ENCODE results near the gene TIMM13. TPM values are rescaled to one million over a fixed set of nuclear protein-coding genes. Genes with fewer than 3 reads are reported as not detected.

Gene TIMM13
- total RNA-seq, 2 donors from 2014 or later = 19.4 to 23.4 TPM

DNA sequence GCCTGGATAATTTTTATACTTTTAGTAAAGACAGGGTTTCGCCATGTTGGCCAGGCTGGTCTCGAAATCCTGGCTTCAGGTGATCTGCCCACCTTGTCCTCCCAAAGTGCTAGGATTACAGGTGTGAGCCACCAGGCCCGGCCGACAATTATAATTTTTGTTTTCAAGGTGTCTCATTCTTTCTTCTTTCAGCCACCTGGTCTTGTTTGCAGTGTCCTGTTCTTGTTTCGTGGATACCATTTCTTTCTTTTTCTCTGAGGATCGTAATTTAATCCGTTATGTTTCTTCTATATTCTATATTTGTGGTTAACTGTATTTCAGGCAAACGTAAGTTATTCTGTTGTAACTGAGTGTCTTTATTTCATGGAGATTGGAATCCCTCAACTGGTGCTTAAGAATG lies 15.7 kb downstream of the TIMM13 start:
- no peak overlapping the region for H3K27ac ChIP-seq

DNA sequence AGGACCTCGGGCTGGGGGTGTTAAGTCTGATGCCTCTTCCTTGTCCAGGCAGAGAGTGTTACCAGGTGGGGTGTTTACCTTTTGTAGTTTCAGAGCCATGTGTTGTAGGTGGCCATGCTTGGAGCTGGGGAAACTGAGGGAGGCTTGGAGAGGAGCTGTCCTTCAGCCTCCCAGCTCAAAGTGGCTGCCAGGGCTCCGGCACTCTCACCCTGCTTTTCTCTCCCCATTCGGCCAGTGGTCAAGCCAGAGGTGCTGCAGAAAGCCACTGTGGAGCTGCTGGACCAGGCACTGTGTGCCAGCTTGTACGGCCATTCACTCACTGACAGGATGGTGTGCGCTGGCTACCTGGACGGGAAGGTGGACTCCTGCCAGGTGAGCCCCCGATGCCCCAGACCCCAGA lies 17.4 kb downstream of the TIMM13 start:
- Histone ChIP-seq H3K27me3 (replicated peaks; ENCODE audit: insufficient read depth) (no peaks in the 10 kb centered on the region), H3K9me3 (no peaks in the 10 kb centered on the region)
- no peak for ATAC-seq (ENCODE audit: insufficient number of reproducible peaks, low FRiP score, low read depth)

More for the DNA sequence above, 15.7 kb downstream of the TIMM13 start:
- Histone ChIP-seq H3K27me3 (replicated peaks; ENCODE audit: insufficient read depth) (no peaks in the 10 kb centered on the region), H3K9me3 (no peaks in the 10 kb centered on the region), H3K36me3 (peaks cover 1% of the 10 kb centered on the region), H3K4me3 (no peak overlapping the region), H3K4me1 (ENCODE audit: control insufficient read depth in 1 of 2, low read depth in 2 of 2) (no peaks in the 10 kb centered on the region)
- ATAC-seq (ENCODE audit: insufficient number of reproducible peaks, low FRiP score, low read depth) = no peak
- DNase-seq (ENCODE audit: low spot score) = no peak
- TF ChIP-seq, protein P1, sequence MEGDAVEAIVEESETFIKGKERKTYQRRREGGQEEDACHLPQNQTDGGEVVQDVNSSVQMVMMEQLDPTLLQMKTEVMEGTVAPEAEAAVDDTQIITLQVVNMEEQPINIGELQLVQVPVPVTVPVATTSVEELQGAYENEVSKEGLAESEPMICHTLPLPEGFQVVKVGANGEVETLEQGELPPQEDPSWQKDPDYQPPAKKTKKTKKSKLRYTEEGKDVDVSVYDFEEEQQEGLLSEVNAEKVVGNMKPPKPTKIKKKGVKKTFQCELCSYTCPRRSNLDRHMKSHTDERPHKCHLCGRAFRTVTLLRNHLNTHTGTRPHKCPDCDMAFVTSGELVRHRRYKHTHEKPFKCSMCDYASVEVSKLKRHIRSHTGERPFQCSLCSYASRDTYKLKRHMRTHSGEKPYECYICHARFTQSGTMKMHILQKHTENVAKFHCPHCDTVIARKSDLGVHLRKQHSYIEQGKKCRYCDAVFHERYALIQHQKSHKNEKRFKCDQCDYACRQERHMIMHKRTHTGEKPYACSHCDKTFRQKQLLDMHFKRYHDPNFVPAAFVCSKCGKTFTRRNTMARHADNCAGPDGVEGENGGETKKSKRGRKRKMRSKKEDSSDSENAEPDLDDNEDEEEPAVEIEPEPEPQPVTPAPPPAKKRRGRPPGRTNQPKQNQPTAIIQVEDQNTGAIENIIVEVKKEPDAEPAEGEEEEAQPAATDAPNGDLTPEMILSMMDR (IDR thresholded peaks at IDR 0.05) = no peak

DNA sequence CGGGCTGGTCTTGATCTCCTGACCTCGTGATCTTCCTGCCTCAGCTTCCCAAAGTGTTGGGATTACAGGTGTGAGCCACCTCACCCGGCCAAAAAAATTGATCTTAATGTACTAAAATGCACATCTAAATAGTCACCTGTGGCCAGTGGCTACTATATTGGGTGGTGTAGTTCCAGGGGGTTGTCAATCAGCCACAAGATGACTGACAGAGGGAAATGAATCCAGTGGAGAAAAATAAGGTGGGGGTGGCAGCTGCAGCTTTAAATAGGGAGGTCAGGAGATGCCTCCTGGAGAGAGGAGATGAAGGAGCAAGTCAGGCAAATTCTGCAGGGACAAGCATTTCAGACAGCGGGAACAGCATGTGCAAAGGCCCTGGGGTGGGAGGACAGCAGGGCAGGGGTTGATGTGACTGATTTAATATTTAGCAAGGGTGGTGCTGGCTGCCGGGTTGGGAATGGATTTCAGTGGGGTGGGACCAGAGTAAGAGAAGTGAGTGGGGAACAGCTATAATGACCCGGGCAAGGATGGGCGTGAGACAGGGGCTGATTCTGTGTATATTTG lies 18.0 kb downstream of the TIMM13 start:
- TF ChIP-seq, protein P1 (IDR thresholded peaks at IDR 0.05) = no peak
- H3K27me3 ChIP-seq (replicated peaks; ENCODE audit: insufficient read depth) = no peaks in the 10 kb centered on the region
- no peaks in the 10 kb centered on the region for H3K4me1 ChIP-seq (ENCODE audit: control insufficient read depth in 1 of 2, low read depth in 2 of 2)
- H3K9me3 ChIP-seq = no peaks in the 10 kb centered on the region
- H3K4me3 ChIP-seq = no peak overlapping the region
- DNase-seq (ENCODE audit: low spot score) (no peak), ATAC-seq (ENCODE audit: insufficient number of reproducible peaks, low FRiP score, low read depth) (no peak)
- H3K27ac ChIP-seq = no peak overlapping the region
- no peaks in the 10 kb centered on the region for H3K36me3 ChIP-seq

More for the DNA sequence above, 17.4 kb downstream of the TIMM13 start:
- Histone ChIP-seq H3K4me3 (no peak overlapping the region), H3K36me3 (no peaks in the 10 kb centered on the region), H3K4me1 (ENCODE audit: control insufficient read depth in 1 of 2, low read depth in 2 of 2) (no peaks in the 10 kb centered on the region), H3K27ac (no peak overlapping the region)
- TF ChIP-seq, protein P1 (IDR thresholded peaks at IDR 0.05) = no peak
- DNase-seq (ENCODE audit: low spot score) = no peak

DNA sequence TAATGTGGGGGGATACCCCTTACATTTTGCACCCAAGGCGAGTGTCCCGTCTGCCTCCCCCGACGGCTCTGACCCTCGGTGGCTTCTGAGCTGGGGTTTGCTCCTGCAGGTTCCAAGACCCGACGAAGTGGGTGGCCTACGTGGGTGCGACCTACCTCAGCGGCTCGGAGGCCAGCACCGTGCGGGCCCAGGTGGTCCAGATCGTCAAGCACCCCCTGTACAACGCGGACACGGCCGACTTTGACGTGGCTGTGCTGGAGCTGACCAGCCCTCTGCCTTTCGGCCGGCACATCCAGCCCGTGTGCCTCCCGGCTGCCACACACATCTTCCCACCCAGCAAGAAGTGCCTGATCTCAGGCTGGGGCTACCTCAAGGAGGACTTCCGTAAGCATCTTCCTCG lies 19.1 kb downstream of the TIMM13 start:
- TF ChIP-seq, protein P1 (IDR thresholded peaks at IDR 0.05) = no peak
- H3K4me1 ChIP-seq (ENCODE audit: control insufficient read depth in 1 of 2, low read depth in 2 of 2) = no peaks in the 10 kb centered on the region
- DNase-seq (ENCODE audit: low spot score) (no peak), ATAC-seq (ENCODE audit: insufficient number of reproducible peaks, low FRiP score, low read depth) (no peak)
- no peak overlapping the region for H3K27ac ChIP-seq
- no peaks in the 10 kb centered on the region for H3K27me3 ChIP-seq (replicated peaks; ENCODE audit: insufficient read depth)
- no peaks in the 10 kb centered on the region for H3K36me3 ChIP-seq
- peaks cover 3% of the 10 kb centered on the region for H3K9me3 ChIP-seq
- no peak overlapping the region for H3K4me3 ChIP-seq

DNA sequence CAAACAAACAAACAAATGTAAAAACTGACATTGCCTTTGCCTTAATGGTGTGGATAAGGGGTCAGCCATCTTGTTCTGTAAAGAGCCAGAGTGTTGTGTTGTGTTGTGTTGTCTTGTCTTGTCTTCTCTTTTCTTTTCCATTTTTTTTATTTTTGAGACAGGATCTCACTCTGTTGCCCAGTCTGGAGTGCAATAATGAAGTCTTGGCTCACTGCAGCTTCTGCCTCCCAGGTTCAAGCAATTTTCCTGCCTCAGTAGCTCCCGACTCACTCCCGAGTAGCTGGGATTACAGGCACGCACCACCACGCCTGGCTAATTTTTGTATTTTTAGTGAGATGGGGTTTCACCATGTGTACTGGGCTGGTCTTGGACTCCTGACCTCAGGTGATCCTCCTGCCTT lies 27.8 kb downstream of the TIMM13 start:
- Histone ChIP-seq H3K36me3 (no peaks in the 10 kb centered on the region), H3K9me3 (peaks cover 3% of the 10 kb centered on the region), H3K27ac (no peak overlapping the region), H3K4me1 (ENCODE audit: control insufficient read depth in 1 of 2, low read depth in 2 of 2) (peaks cover 0 to 3% of the 10 kb centered on the region in 2 donors), H3K4me3 (no peak overlapping the region), H3K27me3 (replicated peaks; ENCODE audit: insufficient read depth) (no peaks in the 10 kb centered on the region)
- ATAC-seq (ENCODE audit: insufficient number of reproducible peaks, low FRiP score, low read depth) (no peak), DNase-seq (ENCODE audit: low spot score) (no peak)
- TF ChIP-seq, protein P1 (IDR thresholded peaks at IDR 0.05) = no peak

Data from thoracic aorta (tissue), 2 donors.